WTC11 (cell line): ENCODE data around the gene HYOU1. TPM values are rescaled to one million over a fixed set of nuclear protein-coding genes. Genes with fewer than 3 reads are reported as not detected.
A peak's percentile ranks its signal among the peaks of the same experiment; 100 is the strongest.

Experiments
- NFYB ChIP-seq: sonication (generic); formaldehyde crosslinking; conservative IDR thresholded peaks from 2 replicates; pipeline ENCODE4 v1.8.0; 2022; ENCODE audit warnings: low read depth, missing genetic modification reagents
- PRRX2 ChIP-seq: fragments of 250-450 bp; sonication (Bioruptor Pico); IDR thresholded peaks from 2 replicates; pipeline ENCODE4 v1.8.0; 2021; ENCODE audit warnings: mild to moderate bottlenecking
- RELA ChIP-seq: sonication (generic); formaldehyde crosslinking; IDR thresholded peaks from 2 replicates; pipeline ENCODE4 v1.8.1; 2022; ENCODE audit warnings: missing genetic modification reagents, mild to moderate bottlenecking, borderline replicate concordance
- SOX15 ChIP-seq: fragments of 250-450 bp; sonication (Bioruptor Pico); IDR thresholded peaks from 2 replicates; pipeline ENCODE4 v1.9.0; 2021; ENCODE audit warnings: mild to moderate bottlenecking
- SP1 ChIP-seq: sonication (generic); formaldehyde crosslinking; conservative IDR thresholded peaks from 2 replicates; pipeline ENCODE4 v1.8.1; 2022; ENCODE audit warnings: missing genetic modification reagents
- ZNF121 ChIP-seq: sonication (generic); formaldehyde crosslinking; IDR thresholded peaks from 2 replicates; pipeline ENCODE4 v1.8.0; 2023; ENCODE audit warnings: missing genetic modification reagents
- ZNF138 ChIP-seq: sonication (generic); formaldehyde crosslinking; conservative IDR thresholded peaks from 2 replicates; pipeline ENCODE4 v1.8.1; 2022; ENCODE audit warnings: mild to moderate bottlenecking, moderate library complexity, missing genetic modification reagents
- ZNF423 ChIP-seq: fragments of 250-450 bp; sonication (Bioruptor Pico); IDR thresholded peaks from 2 replicates; pipeline ENCODE4 v2.1.2; 2022; ENCODE audit warnings: mild to moderate bottlenecking, moderate library complexity
- total RNA-seq: library from RNA; stranded (reverse); gene quantifications from 3 replicates; pipeline ENCODE4 v1.2.3, GENCODE V29; 2021
- TF ChIP-seq, protein P1 (sequence below): sonication (generic); formaldehyde crosslinking; IDR thresholded peaks from 2 replicates; pipeline ENCODE4 v1.8.1; 2023; ENCODE audit warnings: mild to moderate bottlenecking, missing genetic modification reagents
- TF ChIP-seq, protein P2 (sequence below): fragments of 250-450 bp; sonication (Bioruptor Pico); IDR thresholded peaks from 2 replicates; pipeline ENCODE4 v1.9.0; 2021; ENCODE audit warnings: mild to moderate bottlenecking, borderline replicate concordance
- TF ChIP-seq, protein P3 (sequence below): fragments of 250-450 bp; sonication (Bioruptor Pico); IDR thresholded peaks from 2 replicates; pipeline ENCODE4 v2.1.2; 2022; ENCODE audit warnings: mild to moderate bottlenecking, moderate library complexity
- TF ChIP-seq, protein P4 (sequence below): fragments of 250-450 bp; sonication (Bioruptor Pico); IDR thresholded peaks from 2 replicates; pipeline ENCODE4 v1.9.0; 2021; ENCODE audit warnings: mild to moderate bottlenecking
- TF ChIP-seq, protein P5 (sequence below): sonication (generic); formaldehyde crosslinking; IDR thresholded peaks from 2 replicates; pipeline ENCODE4 v1.8.1; 2023; ENCODE audit warnings: mild to moderate bottlenecking, missing genetic modification reagents, moderate library complexity
- TF ChIP-seq, protein P6 (sequence below): sonication (generic); formaldehyde crosslinking; IDR thresholded peaks from 2 replicates; pipeline ENCODE4 v1.8.0; 2022; ENCODE audit warnings: mild to moderate bottlenecking, missing genetic modification reagents
- TF ChIP-seq, protein P7 (sequence below): sonication (generic); formaldehyde crosslinking; IDR thresholded peaks from 2 replicates; pipeline ENCODE4 v1.8.0; 2022; ENCODE audit warnings: mild to moderate bottlenecking, missing genetic modification reagents
- TF ChIP-seq, protein P8 (sequence below): sonication (generic); formaldehyde crosslinking; IDR thresholded peaks from 2 replicates; pipeline ENCODE4 v1.8.0; 2023; ENCODE audit warnings: missing genetic modification reagents, mild to moderate bottlenecking, borderline replicate concordance
- TF ChIP-seq, protein P9 (sequence below): sonication (generic); formaldehyde crosslinking; IDR thresholded peaks from 2 replicates; pipeline ENCODE4 v1.8.1; 2022; ENCODE audit warnings: mild to moderate bottlenecking, moderate library complexity, missing genetic modification reagents

HYOU1 gene
- total RNA-seq, 1 experiment from 2014 or later, result 276 TPM

DNA sequence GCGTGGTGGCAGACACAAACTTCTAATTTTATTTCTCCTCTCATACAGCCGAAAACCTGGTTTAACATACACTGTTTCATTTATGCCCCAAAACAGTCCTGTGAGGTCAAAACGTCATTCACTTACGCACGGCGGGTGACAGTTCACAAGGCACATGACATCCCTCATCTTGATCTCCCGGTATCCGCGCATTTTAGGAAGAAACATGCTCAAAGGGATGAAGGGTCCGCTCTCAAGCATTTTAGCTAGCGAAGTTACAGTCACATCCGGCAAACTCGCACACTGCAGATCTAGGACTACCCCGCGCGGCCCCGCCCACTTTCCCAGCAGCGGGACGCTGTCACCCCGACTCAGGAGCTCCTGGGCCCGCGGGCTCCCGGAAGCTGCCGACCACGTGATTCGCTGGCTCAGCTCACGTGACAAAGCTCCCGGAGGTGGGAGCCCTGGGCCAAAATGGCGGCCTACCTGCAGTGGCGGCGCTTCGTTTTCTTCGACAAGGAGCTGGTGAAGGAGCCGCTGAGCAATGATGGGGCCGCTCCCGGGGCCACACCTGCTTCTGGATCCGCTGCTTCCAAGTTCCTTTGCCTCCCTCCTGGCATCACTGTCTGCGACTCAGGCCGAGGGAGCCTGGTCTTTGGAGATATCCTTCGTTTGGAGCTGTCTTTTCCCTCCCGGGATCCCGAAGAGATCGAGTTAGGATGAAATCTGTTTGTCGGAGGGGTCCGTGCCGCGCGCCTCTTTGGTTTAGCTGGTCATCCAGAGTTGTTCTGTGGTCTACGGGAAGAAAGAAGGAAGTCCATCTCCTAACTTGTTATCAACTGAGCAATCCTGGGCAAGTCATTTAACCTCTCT is 10.6 kb upstream of the HYOU1 start, which contains the start of gene VPS11 (continued):
- TF ChIP-seq, protein P1, sequence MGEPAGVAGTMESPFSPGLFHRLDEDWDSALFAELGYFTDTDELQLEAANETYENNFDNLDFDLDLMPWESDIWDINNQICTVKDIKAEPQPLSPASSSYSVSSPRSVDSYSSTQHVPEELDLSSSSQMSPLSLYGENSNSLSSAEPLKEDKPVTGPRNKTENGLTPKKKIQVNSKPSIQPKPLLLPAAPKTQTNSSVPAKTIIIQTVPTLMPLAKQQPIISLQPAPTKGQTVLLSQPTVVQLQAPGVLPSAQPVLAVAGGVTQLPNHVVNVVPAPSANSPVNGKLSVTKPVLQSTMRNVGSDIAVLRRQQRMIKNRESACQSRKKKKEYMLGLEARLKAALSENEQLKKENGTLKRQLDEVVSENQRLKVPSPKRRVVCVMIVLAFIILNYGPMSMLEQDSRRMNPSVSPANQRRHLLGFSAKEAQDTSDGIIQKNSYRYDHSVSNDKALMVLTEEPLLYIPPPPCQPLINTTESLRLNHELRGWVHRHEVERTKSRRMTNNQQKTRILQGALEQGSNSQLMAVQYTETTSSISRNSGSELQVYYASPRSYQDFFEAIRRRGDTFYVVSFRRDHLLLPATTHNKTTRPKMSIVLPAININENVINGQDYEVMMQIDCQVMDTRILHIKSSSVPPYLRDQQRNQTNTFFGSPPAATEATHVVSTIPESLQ (CRISPR knock-in tag), result no peak
- TF ChIP-seq PRRX2 (CRISPR knock-in tag) (no peak), ZNF138 (CRISPR knock-in tag) (no peak), RELA (CRISPR knock-in tag) (no peak), SP1 (CRISPR knock-in tag) (peak; percentile 82), ZNF121 (CRISPR knock-in tag) (no peak), NFYB (0 out of 2 replicates have a peak, but pooled peaks have one; percentile 16), ZNF423 (CRISPR knock-in tag) (no peak), SOX15 (no peak)
- TF ChIP-seq, protein P2, sequence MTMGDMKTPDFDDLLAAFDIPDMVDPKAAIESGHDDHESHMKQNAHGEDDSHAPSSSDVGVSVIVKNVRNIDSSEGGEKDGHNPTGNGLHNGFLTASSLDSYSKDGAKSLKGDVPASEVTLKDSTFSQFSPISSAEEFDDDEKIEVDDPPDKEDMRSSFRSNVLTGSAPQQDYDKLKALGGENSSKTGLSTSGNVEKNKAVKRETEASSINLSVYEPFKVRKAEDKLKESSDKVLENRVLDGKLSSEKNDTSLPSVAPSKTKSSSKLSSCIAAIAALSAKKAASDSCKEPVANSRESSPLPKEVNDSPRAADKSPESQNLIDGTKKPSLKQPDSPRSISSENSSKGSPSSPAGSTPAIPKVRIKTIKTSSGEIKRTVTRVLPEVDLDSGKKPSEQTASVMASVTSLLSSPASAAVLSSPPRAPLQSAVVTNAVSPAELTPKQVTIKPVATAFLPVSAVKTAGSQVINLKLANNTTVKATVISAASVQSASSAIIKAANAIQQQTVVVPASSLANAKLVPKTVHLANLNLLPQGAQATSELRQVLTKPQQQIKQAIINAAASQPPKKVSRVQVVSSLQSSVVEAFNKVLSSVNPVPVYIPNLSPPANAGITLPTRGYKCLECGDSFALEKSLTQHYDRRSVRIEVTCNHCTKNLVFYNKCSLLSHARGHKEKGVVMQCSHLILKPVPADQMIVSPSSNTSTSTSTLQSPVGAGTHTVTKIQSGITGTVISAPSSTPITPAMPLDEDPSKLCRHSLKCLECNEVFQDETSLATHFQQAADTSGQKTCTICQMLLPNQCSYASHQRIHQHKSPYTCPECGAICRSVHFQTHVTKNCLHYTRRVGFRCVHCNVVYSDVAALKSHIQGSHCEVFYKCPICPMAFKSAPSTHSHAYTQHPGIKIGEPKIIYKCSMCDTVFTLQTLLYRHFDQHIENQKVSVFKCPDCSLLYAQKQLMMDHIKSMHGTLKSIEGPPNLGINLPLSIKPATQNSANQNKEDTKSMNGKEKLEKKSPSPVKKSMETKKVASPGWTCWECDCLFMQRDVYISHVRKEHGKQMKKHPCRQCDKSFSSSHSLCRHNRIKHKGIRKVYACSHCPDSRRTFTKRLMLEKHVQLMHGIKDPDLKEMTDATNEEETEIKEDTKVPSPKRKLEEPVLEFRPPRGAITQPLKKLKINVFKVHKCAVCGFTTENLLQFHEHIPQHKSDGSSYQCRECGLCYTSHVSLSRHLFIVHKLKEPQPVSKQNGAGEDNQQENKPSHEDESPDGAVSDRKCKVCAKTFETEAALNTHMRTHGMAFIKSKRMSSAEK, result no peak
- TF ChIP-seq, protein P3, sequence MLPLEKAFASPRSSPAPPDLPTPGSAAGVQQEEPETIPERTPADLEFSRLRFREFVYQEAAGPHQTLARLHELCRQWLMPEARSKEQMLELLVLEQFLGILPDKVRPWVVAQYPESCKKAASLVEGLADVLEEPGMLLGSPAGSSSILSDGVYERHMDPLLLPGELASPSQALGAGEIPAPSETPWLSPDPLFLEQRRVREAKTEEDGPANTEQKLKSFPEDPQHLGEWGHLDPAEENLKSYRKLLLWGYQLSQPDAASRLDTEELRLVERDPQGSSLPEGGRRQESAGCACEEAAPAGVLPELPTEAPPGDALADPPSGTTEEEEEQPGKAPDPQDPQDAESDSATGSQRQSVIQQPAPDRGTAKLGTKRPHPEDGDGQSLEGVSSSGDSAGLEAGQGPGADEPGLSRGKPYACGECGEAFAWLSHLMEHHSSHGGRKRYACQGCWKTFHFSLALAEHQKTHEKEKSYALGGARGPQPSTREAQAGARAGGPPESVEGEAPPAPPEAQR (CRISPR knock-in tag), result no peak
- TF ChIP-seq, protein P4, sequence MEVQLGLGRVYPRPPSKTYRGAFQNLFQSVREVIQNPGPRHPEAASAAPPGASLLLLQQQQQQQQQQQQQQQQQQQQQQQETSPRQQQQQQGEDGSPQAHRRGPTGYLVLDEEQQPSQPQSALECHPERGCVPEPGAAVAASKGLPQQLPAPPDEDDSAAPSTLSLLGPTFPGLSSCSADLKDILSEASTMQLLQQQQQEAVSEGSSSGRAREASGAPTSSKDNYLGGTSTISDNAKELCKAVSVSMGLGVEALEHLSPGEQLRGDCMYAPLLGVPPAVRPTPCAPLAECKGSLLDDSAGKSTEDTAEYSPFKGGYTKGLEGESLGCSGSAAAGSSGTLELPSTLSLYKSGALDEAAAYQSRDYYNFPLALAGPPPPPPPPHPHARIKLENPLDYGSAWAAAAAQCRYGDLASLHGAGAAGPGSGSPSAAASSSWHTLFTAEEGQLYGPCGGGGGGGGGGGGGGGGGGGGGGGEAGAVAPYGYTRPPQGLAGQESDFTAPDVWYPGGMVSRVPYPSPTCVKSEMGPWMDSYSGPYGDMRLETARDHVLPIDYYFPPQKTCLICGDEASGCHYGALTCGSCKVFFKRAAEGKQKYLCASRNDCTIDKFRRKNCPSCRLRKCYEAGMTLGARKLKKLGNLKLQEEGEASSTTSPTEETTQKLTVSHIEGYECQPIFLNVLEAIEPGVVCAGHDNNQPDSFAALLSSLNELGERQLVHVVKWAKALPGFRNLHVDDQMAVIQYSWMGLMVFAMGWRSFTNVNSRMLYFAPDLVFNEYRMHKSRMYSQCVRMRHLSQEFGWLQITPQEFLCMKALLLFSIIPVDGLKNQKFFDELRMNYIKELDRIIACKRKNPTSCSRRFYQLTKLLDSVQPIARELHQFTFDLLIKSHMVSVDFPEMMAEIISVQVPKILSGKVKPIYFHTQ (CRISPR knock-in tag), result no peak
- TF ChIP-seq, protein P5, sequence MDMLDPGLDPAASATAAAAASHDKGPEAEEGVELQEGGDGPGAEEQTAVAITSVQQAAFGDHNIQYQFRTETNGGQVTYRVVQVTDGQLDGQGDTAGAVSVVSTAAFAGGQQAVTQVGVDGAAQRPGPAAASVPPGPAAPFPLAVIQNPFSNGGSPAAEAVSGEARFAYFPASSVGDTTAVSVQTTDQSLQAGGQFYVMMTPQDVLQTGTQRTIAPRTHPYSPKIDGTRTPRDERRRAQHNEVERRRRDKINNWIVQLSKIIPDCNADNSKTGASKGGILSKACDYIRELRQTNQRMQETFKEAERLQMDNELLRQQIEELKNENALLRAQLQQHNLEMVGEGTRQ (CRISPR knock-in tag), result peak; percentile 99
- TF ChIP-seq, protein P6, sequence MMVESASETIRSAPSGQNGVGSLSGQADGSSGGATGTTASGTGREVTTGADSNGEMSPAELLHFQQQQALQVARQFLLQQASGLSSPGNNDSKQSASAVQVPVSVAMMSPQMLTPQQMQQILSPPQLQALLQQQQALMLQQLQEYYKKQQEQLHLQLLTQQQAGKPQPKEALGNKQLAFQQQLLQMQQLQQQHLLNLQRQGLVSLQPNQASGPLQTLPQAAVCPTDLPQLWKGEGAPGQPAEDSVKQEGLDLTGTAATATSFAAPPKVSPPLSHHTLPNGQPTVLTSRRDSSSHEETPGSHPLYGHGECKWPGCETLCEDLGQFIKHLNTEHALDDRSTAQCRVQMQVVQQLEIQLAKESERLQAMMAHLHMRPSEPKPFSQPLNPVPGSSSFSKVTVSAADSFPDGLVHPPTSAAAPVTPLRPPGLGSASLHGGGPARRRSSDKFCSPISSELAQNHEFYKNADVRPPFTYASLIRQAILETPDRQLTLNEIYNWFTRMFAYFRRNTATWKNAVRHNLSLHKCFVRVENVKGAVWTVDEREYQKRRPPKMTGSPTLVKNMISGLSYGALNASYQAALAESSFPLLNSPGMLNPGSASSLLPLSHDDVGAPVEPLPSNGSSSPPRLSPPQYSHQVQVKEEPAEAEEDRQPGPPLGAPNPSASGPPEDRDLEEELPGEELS (CRISPR knock-in tag), result no peak
- TF ChIP-seq, protein P7, sequence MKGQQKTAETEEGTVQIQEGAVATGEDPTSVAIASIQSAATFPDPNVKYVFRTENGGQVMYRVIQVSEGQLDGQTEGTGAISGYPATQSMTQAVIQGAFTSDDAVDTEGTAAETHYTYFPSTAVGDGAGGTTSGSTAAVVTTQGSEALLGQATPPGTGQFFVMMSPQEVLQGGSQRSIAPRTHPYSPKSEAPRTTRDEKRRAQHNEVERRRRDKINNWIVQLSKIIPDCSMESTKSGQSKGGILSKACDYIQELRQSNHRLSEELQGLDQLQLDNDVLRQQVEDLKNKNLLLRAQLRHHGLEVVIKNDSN (CRISPR knock-in tag), result peak; percentile 99
- TF ChIP-seq, protein P8, sequence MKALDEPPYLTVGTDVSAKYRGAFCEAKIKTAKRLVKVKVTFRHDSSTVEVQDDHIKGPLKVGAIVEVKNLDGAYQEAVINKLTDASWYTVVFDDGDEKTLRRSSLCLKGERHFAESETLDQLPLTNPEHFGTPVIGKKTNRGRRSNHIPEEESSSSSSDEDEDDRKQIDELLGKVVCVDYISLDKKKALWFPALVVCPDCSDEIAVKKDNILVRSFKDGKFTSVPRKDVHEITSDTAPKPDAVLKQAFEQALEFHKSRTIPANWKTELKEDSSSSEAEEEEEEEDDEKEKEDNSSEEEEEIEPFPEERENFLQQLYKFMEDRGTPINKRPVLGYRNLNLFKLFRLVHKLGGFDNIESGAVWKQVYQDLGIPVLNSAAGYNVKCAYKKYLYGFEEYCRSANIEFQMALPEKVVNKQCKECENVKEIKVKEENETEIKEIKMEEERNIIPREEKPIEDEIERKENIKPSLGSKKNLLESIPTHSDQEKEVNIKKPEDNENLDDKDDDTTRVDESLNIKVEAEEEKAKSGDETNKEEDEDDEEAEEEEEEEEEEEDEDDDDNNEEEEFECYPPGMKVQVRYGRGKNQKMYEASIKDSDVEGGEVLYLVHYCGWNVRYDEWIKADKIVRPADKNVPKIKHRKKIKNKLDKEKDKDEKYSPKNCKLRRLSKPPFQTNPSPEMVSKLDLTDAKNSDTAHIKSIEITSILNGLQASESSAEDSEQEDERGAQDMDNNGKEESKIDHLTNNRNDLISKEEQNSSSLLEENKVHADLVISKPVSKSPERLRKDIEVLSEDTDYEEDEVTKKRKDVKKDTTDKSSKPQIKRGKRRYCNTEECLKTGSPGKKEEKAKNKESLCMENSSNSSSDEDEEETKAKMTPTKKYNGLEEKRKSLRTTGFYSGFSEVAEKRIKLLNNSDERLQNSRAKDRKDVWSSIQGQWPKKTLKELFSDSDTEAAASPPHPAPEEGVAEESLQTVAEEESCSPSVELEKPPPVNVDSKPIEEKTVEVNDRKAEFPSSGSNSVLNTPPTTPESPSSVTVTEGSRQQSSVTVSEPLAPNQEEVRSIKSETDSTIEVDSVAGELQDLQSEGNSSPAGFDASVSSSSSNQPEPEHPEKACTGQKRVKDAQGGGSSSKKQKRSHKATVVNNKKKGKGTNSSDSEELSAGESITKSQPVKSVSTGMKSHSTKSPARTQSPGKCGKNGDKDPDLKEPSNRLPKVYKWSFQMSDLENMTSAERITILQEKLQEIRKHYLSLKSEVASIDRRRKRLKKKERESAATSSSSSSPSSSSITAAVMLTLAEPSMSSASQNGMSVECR (CRISPR knock-in tag), result peak; percentile 83; the same call in 1 of the 2 replicates
- TF ChIP-seq, protein P9, sequence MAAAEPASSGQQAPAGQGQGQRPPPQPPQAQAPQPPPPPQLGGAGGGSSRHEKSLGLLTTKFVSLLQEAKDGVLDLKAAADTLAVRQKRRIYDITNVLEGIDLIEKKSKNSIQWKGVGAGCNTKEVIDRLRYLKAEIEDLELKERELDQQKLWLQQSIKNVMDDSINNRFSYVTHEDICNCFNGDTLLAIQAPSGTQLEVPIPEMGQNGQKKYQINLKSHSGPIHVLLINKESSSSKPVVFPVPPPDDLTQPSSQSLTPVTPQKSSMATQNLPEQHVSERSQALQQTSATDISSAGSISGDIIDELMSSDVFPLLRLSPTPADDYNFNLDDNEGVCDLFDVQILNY (CRISPR knock-in tag), result peak; percentile 71; the same call in 1 of the 2 replicates
